ENCODE data around the gene GRIK3. TPM values are rescaled to one million over a fixed set of nuclear protein-coding genes. Genes with fewer than 3 reads are reported as not detected.
"Not testable (repeated sequence)": the region's sequence is repeated elsewhere in the genome, so short reads cannot be mapped to it uniquely, and the experiment has no call there.

GRIK3 gene
- total RNA-seq, 1 donor from 2014 or later, result not detected

DNA sequence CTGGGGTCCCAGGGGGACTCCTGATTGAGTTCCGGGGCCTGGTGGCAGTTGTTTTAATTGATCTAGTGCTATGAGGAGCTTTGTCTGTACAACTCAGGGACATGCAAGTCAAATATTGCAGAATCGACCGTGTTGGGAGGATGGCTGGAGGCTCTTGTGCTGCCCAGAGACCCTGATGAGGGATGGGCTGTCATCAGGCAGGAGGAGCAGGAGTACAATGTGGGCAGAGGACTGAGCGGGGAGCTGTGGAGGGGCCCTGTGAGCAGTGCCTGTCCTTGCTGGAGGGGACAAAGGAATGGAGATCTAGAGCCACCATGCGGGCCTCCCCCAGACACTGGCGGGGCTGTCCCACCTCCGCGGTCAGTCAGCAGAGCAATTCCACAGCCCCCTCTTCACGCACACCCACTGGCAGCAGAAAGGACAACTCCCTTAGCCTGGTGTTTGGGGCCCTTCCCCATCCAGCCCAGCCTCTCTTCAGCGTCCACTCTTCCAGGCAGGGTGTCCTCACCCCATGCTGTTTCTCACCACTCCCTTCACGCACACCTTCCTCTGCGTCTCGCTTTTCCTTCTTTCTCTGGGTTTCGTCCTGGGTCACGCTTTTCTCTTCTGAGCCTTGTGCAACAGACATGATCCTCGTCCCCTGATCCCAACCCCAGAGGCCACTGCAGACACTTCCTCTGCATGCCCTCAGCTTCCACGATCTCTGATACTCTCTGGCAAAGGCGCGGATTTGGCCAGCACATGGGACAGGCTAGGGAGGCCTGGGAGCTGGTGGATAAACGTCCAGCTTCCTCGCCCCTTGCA is 122.6 kb downstream of the GRIK3 start:
- DNase-seq (ENCODE audit: low read depth in 2 of 2), result no peak

DNA sequence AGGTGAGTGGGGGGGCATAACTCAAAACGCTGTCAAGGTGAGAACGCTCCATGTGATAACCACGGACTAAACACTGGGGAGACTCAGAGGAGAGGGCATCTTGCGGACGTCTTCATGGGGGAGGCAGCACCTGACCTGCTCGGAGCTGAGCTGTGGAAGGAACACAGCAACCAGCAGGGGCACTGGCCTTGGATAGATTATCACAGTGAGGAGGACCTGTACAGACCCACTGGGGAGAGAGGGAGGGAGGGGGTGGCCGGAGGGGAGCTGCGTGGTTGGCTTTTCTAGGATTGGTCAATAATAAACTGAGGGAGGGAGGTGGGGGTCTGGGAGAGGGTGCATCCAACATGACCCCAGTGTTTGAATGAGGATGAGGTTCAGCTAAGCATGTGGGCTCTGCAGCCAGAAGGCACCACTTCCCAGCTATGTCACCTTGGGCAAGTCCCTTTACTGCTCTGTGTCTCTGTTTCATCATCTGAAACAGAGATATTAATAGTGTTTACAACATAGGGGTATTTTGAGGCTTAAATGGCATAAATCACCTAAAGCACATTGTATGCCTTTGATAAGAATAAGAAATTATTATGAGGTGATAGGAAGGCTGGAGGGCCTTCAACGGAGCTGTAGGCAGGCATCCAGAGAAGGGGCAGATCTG is 123.3 kb downstream of the GRIK3 start:
- DNase-seq (ENCODE audit: low read depth in 2 of 2), result no peak

DNA sequence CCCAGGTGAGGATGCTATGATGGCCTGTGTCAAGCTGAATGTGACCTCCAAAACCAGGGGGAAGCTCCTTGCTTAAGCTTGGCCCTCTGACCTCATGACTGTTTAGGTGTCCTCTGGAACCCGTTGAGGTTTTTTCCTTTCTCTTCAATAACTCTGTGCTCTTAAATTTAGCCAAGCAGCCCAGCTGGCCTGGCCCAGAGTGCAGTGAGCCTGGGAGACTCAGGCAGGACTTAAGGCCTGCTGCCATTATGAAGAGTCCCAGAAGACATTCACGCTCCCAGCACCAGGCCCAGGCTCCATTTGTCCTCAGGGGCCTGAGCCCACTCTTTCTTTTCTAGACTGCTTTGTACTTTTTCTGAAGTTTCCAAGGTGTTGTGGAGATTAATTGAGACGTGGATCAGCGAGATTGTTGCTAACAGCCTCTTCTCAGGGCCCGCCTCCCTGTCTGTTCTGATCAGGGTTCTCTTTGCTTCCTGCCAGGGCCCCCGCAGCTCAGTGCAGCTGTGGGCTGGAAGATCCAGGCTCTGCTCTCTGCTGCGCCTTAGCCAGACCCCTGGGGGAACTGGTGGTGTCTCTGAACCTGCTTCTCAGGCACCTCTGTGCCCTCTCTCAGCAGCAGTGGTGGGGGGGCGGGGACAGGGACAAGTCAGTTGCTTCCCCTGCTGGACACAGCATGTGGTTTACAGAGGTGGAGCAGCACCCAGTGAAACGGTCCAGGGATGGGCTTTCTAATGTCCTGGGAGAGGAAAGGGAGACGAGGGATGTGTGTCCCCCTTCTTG is 124.2 kb downstream of the GRIK3 start:
- DNase-seq (ENCODE audit: low read depth in 2 of 2), result no peak

DNA sequence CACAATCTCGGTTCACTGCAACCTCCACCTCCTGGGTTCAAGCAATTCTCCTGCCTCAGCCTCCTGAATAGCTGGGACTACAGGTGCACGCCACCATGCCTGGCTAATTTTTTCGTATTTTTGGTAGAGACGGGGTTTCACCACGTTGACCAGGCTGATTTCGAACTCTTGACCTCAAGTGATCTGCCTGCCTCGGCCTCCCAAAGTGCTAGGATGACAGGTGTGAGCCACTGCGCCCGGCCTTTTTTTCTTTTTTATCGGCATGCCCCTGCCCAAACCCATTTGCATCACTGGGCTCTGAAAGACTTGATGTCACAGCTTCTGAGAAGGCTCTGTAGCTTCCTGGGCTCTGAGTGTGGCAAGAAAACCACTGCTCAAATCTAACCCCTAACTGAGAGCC is 125.0 kb downstream of the GRIK3 start:
- DNase-seq (ENCODE audit: low read depth in 2 of 2), result not testable (repeated sequence)

DNA sequence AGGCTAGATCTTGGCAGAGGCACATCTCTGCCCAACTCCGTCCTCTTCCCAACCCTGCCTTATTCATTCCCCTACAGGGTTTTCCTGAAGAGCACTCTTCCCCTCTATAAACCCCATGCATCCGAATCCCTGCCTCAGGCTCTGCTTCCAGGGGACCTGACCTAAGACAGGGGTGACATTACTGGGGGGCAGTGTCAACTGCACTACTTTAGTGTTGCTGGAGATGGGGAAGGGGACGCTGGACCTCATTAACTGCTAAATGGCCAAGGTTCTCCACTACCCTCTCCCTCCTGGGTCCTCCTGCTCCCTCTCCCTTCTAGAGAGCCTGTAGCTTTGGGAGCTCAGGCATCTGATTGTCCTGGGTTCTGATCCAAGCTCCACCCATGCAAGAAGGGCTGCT is 126.2 kb downstream of the GRIK3 start:
- DNase-seq (ENCODE audit: low read depth in 2 of 2), result no peak

DNA sequence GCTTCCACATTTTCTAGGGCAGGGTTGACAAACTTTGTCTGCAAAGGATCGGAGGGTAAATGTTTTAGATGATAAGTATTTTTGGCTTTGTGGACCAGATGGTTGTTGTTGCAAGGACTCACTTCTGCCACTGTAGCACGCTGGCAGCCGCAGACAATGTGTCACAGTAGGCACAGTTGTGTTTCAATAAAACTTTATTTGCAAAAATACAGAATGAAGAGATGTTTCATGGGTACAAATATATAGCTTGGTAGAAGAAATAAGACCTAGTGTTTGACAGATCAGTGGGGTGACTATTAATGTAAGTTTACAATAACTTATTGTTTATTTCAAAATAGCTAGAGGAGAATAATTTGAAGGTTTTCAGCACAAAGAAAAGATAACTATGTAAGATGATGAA is 127.8 kb downstream of the GRIK3 start:
- DNase-seq (ENCODE audit: low read depth in 2 of 2), result no peak

DNA sequence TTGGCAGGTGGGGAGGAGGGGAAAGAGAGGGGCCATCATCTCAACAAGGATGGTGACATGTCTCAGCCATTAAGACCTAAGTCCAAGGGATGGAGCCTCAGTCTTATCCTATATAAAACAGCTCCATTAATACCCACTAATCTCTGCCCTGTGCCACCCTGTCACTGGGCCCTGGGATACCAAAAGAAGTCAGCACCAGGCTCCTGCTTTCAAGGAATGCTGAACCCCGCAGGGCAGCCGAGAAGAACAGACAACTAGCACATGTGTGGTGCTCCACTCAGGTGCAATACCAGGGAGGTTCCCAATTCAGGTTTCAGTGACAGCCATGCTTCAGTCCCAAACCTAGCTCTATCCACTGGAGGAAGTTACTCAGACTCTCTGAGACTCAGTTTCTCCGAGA is 128.4 kb downstream of the GRIK3 start:
- DNase-seq (ENCODE audit: low read depth in 2 of 2), result no peak

DNA sequence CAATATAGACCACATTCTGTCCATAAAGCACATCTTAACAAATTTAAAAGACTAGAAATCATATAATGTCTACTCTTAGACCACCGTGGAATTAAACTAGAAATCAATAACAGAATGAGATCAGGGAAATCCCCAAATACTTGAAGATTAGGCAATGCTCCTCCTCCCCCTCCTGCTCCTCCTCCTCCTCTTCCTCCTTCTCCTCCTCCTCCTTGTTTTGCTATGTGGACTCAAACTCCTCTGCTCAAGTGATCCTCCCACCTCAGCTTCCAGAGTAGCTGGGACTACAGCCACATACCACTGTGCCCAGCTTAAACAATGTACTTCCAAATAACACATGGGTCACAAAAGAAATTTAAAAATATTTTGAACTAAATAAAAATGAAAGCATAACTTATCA is 134.2 kb downstream of the GRIK3 start:
- DNase-seq (ENCODE audit: low read depth in 2 of 2), result no peak

DNA sequence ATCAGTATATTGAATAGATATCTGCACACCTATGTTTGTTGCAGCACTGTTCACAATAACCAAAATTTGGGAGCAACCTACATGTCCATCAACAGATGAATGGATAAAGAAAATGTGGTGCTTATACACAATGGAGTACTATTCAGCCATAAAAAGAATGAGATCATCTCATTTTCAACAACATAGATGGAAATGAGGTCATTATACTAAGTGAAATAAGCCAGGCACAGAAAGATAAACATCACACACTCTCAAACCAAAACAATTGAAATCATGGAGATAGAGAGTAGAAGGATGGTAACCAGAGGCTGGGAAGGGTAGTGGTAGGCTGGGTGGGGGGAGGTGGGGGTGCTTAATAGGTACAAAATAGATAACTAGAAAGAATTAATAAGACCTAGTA is 136.5 kb downstream of the GRIK3 start:
- DNase-seq (ENCODE audit: low read depth in 2 of 2), result not testable (repeated sequence)

DNA sequence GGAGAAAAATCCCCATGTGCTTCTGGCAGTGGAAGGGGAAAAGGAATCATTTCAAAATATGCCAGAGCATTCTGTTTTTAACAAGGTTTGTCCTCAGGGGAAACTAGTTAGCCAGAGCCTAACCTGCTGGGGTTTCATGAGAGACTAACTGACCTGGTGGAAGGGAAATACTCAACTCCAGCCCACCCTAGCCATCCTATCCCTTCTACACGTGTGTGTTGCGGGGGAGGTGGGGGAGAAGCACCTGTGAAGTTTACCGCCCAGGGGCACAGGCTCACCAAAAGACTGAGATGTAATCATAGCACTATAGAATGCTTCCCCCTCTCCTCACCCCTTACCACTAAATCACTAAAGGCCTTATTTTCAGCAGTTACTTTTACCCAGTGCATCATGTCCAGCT is 139.5 kb downstream of the GRIK3 start:
- no peak for DNase-seq (ENCODE audit: low read depth in 2 of 2)

DNA sequence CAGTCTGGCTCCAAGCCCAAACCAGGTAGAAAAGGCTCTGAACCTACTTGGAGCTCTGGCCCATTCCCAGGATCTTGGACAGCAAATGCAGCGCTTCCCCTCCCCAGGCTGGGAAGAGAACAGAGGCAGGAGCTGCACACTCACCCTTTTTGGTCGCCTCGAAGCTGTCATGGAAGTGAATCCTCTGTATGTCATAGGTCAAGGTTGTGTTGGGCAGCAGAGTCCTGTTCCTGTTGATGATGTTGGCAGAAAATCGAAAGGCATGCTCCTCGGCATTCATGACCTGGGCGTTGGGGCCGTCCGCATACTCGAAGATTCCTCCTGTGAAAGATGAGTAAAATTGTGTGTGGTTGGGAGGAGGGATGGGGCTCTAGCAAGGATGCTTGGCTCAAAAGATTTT is 143.5 kb downstream of the GRIK3 start:
- DNase-seq (ENCODE audit: low read depth in 2 of 2), result no peak

DNA sequence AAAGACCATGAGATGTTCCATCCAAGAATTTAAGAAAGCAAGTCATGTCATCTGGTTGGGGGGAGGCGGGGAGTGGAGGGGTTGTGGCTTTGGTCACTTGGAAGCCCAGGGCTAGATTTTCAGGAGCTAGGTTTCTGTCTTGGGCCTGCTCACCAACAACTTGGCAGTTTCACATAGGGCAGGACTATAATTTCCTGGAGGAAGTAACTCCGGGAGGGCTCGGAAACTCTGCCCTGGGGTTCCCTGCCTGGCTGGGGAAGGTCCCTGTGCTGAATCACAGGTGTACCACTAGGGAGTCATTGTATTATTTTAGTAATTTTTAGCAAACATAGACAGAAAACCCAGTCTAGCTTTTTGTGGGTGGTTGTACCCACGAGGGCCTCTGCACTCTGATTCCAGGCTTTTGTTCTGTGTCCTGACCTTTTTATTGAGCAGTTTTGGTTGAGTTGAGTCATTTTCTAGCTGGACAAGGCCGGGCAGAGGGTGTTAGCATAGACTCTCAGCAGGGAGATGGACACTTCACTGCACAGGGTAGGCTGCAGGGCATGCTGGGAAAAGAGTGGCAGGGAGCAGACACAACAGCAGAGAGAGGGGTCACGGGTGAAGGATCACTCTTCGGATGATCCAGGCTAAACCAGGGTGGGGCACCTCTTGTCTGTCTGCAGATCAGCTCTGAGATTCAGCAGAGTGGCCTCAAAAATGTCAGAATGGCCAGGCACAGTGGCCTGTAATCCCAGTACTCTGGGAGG is 144.7 kb downstream of the GRIK3 start:
- no peak for DNase-seq (ENCODE audit: low read depth in 2 of 2)

DNA sequence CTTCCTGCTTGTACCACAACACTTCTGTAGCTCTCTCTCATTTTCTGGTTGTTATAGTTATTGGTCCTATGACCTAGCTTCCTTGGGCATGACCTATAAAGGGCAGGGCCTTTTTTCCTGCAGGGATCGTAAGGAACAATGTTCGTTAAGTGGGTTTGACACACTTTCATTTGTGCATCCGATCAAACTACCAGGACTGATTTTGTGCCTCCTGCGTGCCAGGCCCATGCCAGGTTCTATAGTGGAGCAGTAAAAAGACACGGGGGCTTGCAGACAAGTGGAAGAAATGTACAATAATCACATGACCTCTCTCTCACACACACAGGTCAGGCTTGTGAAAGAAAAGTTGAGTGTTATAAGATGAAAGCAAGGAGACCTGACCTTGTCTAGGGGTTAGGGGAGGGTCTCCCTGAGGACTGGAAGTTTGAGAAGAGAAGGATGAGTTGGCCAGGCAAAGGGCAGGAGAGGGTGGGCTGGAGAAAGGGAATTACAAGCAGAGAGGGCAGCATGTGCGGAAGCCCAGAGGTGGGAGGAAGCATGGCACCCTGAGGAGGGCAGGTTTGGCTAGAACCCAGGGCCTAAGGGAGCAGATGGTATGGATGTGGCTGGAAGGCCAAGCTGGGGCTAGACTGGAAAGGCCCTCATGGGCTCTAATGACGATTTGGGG is 145.4 kb downstream of the GRIK3 start:
- no peak for DNase-seq (ENCODE audit: low read depth in 2 of 2)

DNA sequence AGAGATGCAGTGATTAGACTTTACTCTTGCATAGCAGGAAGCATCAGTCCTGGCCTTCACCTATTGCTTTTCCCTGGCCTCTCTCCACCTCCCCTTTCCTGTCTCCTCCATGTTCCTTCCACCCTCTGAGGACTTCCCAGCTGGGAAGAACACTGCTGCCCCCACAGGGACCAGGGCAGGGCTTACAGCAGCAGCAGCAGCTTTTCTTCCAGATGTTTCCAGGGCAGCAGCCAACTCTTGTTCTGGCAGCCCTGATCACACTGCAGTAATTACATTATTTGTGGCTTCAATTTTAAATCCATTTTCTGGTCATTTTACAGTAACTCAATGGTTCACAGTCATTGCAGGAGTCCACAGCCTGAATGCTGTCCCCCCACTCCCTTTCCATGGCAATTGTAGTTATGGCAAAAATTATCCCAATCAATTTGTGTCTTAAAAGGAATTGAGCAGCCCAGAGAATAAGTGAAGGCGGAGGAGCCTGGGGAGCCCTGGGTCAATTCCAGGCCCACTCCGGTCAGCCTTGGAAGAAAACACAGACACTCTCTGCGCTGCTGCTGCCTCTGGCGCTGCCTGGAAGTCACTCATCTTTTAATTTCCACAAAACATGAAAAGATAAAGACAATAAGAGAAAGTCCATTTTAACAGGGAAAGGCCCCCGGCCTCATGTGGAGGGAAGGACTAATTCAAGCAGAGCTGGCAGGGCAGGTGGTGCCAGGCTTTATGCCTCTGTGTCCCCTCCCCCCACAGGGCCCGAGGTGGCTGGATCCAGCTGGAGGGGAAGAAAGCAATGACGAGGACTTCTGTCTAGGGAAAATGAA is 148.6 kb downstream of the GRIK3 start:
- no peak for DNase-seq (ENCODE audit: low read depth in 2 of 2)

DNA sequence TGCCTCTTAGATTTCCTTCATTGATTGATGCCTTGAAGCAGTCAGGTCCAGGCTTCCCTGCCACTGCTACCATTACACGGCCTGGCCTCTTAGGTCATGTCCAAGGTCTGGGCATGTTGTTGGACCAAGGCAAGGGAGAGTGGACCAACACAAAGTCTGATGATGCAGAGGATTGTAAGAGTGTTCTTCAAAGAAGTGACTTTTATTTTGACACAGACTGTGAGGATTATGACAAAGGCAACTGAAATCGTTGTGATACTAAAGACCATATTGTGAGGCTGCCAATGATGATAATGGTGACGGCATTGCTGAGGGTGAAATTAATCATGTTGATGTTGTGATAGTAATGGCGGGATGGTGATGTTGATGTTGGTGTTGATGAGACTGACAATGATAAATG is 149.5 kb downstream of the GRIK3 start:
- DNase-seq (ENCODE audit: low read depth in 2 of 2), result no peak

DNA sequence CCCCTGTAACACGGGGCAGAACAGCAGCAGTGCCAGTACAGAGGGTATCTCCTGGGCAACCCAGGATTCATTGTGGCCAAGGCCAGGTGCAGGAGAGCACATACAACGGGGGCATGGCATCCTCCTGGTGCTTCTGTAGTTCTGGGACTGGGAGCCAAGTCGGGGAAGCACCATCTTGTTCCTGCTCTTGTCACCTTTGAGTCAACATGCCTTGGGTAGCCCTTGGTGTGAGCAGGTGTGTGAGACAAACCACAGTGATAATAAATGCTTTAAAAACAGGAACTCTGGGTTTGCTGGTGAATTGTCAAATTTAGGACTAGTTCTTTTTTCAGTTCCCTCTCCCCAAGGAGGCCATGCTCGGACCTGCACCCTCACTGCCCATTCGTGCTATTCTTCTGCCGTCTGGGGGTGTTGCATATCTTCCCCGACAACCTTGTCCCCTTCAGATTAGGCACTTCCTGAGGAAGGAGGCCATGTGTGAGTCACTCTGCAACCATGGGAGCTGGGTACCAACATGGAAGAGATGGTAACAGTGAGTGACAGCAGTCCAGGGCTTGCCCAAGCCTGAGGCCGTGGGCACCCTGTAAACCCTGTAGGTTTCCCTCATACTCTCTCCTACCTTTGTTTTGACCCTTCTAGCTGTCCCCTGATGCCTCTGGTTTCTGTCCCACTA is 150.2 kb downstream of the GRIK3 start:
- no peak for DNase-seq (ENCODE audit: low read depth in 2 of 2)

DNA sequence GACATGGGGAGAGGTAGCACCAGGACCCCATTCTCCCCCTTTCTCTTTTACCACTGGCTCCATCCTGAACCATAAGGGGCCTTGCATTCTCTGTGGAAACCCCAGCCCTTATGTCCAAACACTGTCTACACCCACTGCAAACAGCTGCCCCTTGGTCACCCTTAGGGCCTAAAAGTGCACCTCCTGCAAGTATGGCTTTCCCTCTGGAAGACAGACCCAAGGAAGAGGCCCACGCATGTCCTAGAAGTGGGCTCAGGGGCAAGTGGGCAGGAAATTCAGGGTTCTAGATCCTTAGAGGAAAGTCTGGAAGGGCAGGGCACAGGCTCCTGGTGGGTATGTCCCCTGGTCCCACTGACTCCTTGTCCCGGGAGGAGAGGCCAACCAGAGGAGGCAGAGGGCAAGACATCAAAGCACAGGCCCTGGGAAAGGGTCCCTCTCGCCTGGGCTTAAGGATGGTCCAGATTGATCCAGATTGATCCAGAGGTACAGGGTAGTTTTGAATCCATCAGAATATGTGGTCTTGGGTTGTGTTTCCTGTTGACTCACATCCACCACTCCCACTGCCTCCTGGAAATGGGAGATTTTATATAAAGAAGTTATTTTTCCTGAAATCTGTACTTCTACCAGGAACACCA is 150.9 kb downstream of the GRIK3 start:
- DNase-seq (ENCODE audit: low read depth in 2 of 2), result no peak

DNA sequence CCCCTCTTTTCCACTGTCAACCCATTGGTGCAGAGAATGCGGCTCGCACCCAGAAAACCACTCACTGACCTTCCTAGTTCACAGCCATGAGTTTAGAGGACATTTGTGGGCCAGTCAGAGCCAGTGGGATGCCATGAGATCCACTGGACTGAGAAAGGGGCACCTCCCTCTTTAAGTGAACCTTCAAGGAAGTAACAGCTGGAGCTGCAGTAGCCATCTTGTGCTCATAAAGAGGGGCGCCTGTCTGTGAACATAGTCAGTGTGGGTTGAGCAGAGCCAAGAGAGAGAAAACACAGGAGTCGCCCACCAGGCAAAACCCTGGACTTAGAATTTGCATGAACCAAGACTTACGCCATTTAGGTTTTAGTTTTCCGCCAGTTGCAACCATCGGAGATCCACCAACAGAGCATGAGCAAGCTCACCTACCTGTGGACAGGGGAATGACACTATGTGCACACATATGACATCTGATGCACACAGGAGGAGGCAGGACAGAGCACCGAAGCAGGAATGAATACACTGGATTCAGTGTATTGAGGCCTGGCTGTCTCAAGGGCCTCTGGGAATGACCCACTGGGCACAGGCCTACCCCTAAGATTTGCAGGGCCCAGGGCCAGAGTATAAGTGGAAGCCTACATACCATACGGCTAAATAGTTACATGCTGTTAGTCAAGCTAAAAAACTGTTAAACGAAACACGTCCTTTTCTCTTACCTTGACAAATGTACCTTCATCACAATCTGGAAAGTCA is 151.6 kb downstream of the GRIK3 start:
- no peak for DNase-seq (ENCODE audit: low read depth in 2 of 2)

DNA sequence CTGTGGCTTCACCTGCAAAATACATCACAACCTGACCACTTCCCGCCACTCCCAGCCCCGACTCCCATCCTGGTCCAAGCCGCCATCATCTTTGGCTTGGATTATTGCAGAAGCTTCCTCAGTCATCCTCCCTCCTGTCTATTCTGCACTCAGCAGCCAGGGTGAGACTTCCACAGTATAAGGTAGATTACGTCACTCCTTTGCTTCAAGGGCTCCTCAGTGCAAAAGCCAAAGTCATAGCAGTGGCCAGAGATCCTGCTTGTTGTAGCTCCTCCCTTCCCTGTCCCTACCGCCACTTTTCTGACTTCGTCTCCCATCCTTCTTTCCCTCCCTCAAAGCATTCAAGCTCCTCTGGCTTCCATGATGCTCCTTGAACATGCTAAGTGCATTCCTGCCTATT is 152.8 kb downstream of the GRIK3 start:
- no peak for DNase-seq (ENCODE audit: low read depth in 2 of 2)
